H1 (cell line): Measurements from ENCODE around the gene HECTD4. TPM values are rescaled to one million over a fixed set of nuclear protein-coding genes. Genes with fewer than 3 reads are reported as not detected.

Experiments used
- CTCF ChIA-PET: fragments of 300-600 bp; sonication (Branson Sonifier 250); formaldehyde crosslinking; loops from one replicate; lab custom pipeline; 2021; ENCODE audit not compliant: partially characterized antibody; lab: Charles Lee
- POLR2A ChIA-PET: fragments of 300-600 bp; sonication (Branson Sonifier 250); formaldehyde crosslinking; loops from one replicate; lab custom pipeline; 2021; ENCODE audit warnings: inconsistent platforms; ENCODE audit not compliant: partially characterized antibody; lab: Charles Lee
- DNase-seq, 2 experiments: peaks; one replicate each; pipeline versions ENCODE4 v3.0.0 to v3.0.0-alpha.2; 2010 to 2022; ENCODE audit warnings: low spot score in 2 of 2, low read depth in 1 of 2, mixed read lengths in 1 of 2
- FAIRE-seq: peaks from 2 replicates; lab custom pipeline; 2011; peaks lifted over from hg19 to GRCh38; lab: Jason Lieb, UNC
- H2AFZ ChIP-seq: 2 replicates; pipeline ENCODE4 v1.8.1; 2012; ENCODE audit warnings: low read length, inconsistent platforms
- H2AK5ac ChIP-seq: 2 replicates; pipeline ENCODE4 v1.6.1; 2013; ENCODE audit warnings: low read depth, low read length
- H2BK120ac ChIP-seq: replicated peaks from 2 replicates; pipeline ENCODE3; 2013; ENCODE audit warnings: low read depth, low read length, inconsistent platforms
- H2BK12ac ChIP-seq: 2 replicates; pipeline ENCODE4 v1.6.1; 2013; ENCODE audit warnings: low read depth, low read length
- H2BK15ac ChIP-seq: 2 replicates; pipeline ENCODE4 v1.6.1; 2013; ENCODE audit warnings: low read length
- H2BK20ac ChIP-seq: 2 replicates; pipeline ENCODE4 v1.6.1; 2013; ENCODE audit warnings: low read length
- H2BK5ac ChIP-seq: 2 replicates; pipeline ENCODE4 v1.6.1; 2013; ENCODE audit warnings: low read depth, low read length
- H3K14ac ChIP-seq: 2 replicates; pipeline ENCODE4 v1.6.1; 2013; ENCODE audit warnings: inconsistent platforms; ENCODE audit not compliant: insufficient read length
- H3K18ac ChIP-seq: 2 replicates; pipeline ENCODE4 v1.6.1; 2013; ENCODE audit warnings: low read length; ENCODE audit errors: extremely low read depth
- H3K23ac ChIP-seq: 2 replicates; pipeline ENCODE4 v1.6.1; 2013; ENCODE audit warnings: inconsistent platforms; ENCODE audit not compliant: insufficient read length
- H3K23me2 ChIP-seq: 2 replicates; pipeline ENCODE4 v1.6.1; 2013; ENCODE audit warnings: low read depth, low read length
- H3K27ac ChIP-seq: 2 replicates; pipeline ENCODE4 v1.6.1; 2011; ENCODE audit warnings: low read depth, low read length, inconsistent platforms
- H3K27me3 ChIP-seq, 4 experiments: replicated peaks in 1 of 4; 1 replicate in 1 of 4; 2 replicates in 3 of 4; pipeline versions ENCODE4 v1.6.1 to v1.8.1; 2011 to 2013; ENCODE audit warnings: low read length in 3 of 4, mild to moderate bottlenecking in 3 of 4, inconsistent platforms in 2 of 4, mixed read lengths in 2 of 4, moderate library complexity in 1 of 4; ENCODE audit not compliant: control insufficient read depth in 3 of 4, insufficient read depth in 3 of 4; ENCODE audit errors: extremely low read depth in 1 of 4
- H3K36me3 ChIP-seq, 4 experiments: 2 replicates each; pipeline versions ENCODE4 v1.6.1 to v1.8.1; 2011 to 2013; ENCODE audit warnings: mild to moderate bottlenecking in 4 of 4, low read length in 3 of 4, moderate library complexity in 2 of 4, control low read depth in 1 of 4, inconsistent platforms in 1 of 4; ENCODE audit not compliant: insufficient read depth in 4 of 4, control insufficient read depth in 2 of 4
- H3K4ac ChIP-seq: replicated peaks from 2 replicates; pipeline ENCODE3; 2013; ENCODE audit warnings: low read length, low read depth, mixed read lengths, inconsistent platforms; ENCODE audit not compliant: insufficient read length
- H3K4me1 ChIP-seq, 4 experiments: replicated peaks in 1 of 4; 1 replicate in 1 of 4; 2 replicates in 3 of 4; pipeline versions ENCODE4 v1.6.1 to v1.8.1; 2011 to 2013; ENCODE audit warnings: low read length in 3 of 4, inconsistent platforms in 2 of 4, mixed read lengths in 1 of 4; ENCODE audit not compliant: insufficient read depth in 4 of 4, control insufficient read depth in 3 of 4
- H3K4me2 ChIP-seq, 2 experiments: 2 replicates each; pipeline versions ENCODE4 v1.6.1 to v1.8.1; 2011 to 2013; ENCODE audit warnings: low read depth in 2 of 2, low read length in 2 of 2, control low read depth in 1 of 2, inconsistent platforms in 1 of 2, mild to moderate bottlenecking in 1 of 2; ENCODE audit not compliant: insufficient read depth in 1 of 2
- H3K4me3 ChIP-seq, 4 experiments: fragments of 200-600, 300-600 bp in 1 of 4; sonication (generic), shearing (Covaris generic), sonication (Bioruptor Twin) in 1 of 4; 2 replicates each; pipeline versions ENCODE4 v1.5.1 to v1.8.1; 2011 to 2016; ENCODE audit warnings: low read length in 4 of 4, low read depth in 3 of 4, control low read depth in 2 of 4, inconsistent platforms in 2 of 4, mild to moderate bottlenecking in 2 of 4, mixed read lengths in 1 of 4, moderate library complexity in 1 of 4; ENCODE audit not compliant: insufficient read depth in 2 of 4; ENCODE audit errors: extremely low read depth in 1 of 4
- H3K56ac ChIP-seq: replicated peaks from 2 replicates; pipeline ENCODE3; 2013; ENCODE audit warnings: low read depth, mild to moderate bottlenecking, mixed read lengths, low read length, inconsistent platforms; ENCODE audit not compliant: insufficient read length
- H3K79me1 ChIP-seq: 2 replicates; pipeline ENCODE4 v1.6.1; 2013; ENCODE audit warnings: low read depth, low read length, control low read depth
- H3K79me2 ChIP-seq, 2 experiments: 2 replicates each; pipeline versions ENCODE4 v1.6.1 to v1.8.1; 2012 to 2013; ENCODE audit warnings: low read length in 2 of 2, mild to moderate bottlenecking in 2 of 2, inconsistent platforms in 1 of 2; ENCODE audit not compliant: insufficient read depth in 2 of 2, control insufficient read depth in 1 of 2
- H3K9ac ChIP-seq, 4 experiments: replicated peaks in 1 of 4; 1 replicate in 1 of 4; 2 replicates in 3 of 4; pipeline versions ENCODE4 v1.6.1 to v1.8.1; 2011 to 2013; ENCODE audit warnings: low read depth in 3 of 4, low read length in 3 of 4, control low read depth in 2 of 4, mild to moderate bottlenecking in 2 of 4, moderate library complexity in 2 of 4, inconsistent platforms in 1 of 4; ENCODE audit errors: extremely low read depth in 1 of 4
- H3K9me3 ChIP-seq, 2 experiments: 2 replicates each; pipeline versions ENCODE4 v1.6.1 to v1.8.1; 2012 to 2013; ENCODE audit warnings: mild to moderate bottlenecking in 2 of 2, moderate library complexity in 2 of 2, control low read depth in 1 of 2, inconsistent platforms in 1 of 2, low read depth in 1 of 2, low read length in 1 of 2, mixed read lengths in 1 of 2; ENCODE audit not compliant: insufficient read depth in 2 of 2
- H4K20me1 ChIP-seq, 2 experiments: replicated peaks in 1 of 2; 2 replicates each; pipeline versions ENCODE3 to v1.8.1; 2011 to 2013; ENCODE audit warnings: inconsistent platforms in 2 of 2, low read length in 2 of 2, mild to moderate bottlenecking in 1 of 2; ENCODE audit not compliant: insufficient read depth in 2 of 2, control insufficient read depth in 1 of 2
- H4K5ac ChIP-seq: 2 replicates; pipeline ENCODE4 v1.6.1; 2013; ENCODE audit warnings: low read length, low read depth, mixed read lengths, inconsistent platforms; ENCODE audit not compliant: insufficient read length
- H4K8ac ChIP-seq: 2 replicates; pipeline ENCODE4 v1.8.0; 2013; ENCODE audit warnings: mild to moderate bottlenecking, moderate library complexity, low read length, inconsistent platforms; ENCODE audit not compliant: insufficient read depth; ENCODE audit errors: extremely low read depth
- H4K91ac ChIP-seq: replicated peaks from 2 replicates; pipeline ENCODE3; 2013; ENCODE audit warnings: low read length, mixed read lengths, inconsistent platforms; ENCODE audit not compliant: insufficient read length
- ASH2L ChIP-seq: fragments of 200-600, 300-600 bp; sonication (generic); IDR thresholded peaks from one replicate; pipeline ENCODE4 v1.7.1; 2017; ENCODE audit warnings: low read length
- BACH1 ChIP-seq: IDR thresholded peaks from 2 replicates; pipeline ENCODE4 v1.6.1; 2012; ENCODE audit warnings: low read length, improper control_type of control experiment
- GABPA ChIP-seq: IDR thresholded peaks from 2 replicates; pipeline ENCODE4 v1.6.1; 2011; ENCODE audit warnings: mild to moderate bottlenecking, low read length, moderate library complexity, borderline replicate concordance; ENCODE audit not compliant: insufficient read depth
- HDAC6 ChIP-seq: IDR thresholded peaks from one replicate; pipeline ENCODE4 v1.7.1; 2012; ENCODE audit warnings: low read depth, mild to moderate bottlenecking, inconsistent platforms, low read length, moderate library complexity
- KDM4A ChIP-seq: IDR thresholded peaks from one replicate; pipeline ENCODE4 v1.7.1; 2012; ENCODE audit warnings: low read depth, mild to moderate bottlenecking, moderate library complexity, low read length, inconsistent platforms; ENCODE audit not compliant: severe bottlenecking
- SAP30 ChIP-seq: fragments of 300-600 bp; sonication (generic); IDR thresholded peaks from 2 replicates; pipeline ENCODE4 v1.7.1; 2012; ENCODE audit warnings: low read length, moderate library complexity, mild to moderate bottlenecking, inconsistent platforms; ENCODE audit not compliant: insufficient read depth, insufficient replicate concordance
- SIX5 ChIP-seq: IDR thresholded peaks from 2 replicates; pipeline ENCODE4 v1.6.1; 2011; ENCODE audit warnings: mild to moderate bottlenecking, low read depth, low read length
- SP1 ChIP-seq: IDR thresholded peaks from 2 replicates; pipeline ENCODE4 v1.6.1; 2011; ENCODE audit warnings: low read depth, low read length
- ZNF274 ChIP-seq: IDR thresholded peaks from 2 replicates; pipeline ENCODE4 v1.7.0; 2012; ENCODE audit warnings: low read length, borderline replicate concordance; ENCODE audit errors: extremely low read depth
- WGBS, 2 experiments: shearing (Covaris generic) in 1 of 2; methylation state at CpG; one replicate each; pipeline versions ENCODE4 v1.1.6 to v1.1.7; 2013 to 2015; ENCODE audit warnings: low lambda C conversion rate in 2 of 2, mixed read lengths in 2 of 2, inconsistent platforms in 1 of 2, low coverage in 1 of 2, missing lambda C conversion rate in 1 of 2; ENCODE audit not compliant: insufficient replicate concordance in 2 of 2, insufficient coverage in 1 of 2, insufficient read length in 1 of 2; ENCODE audit errors: extremely low coverage in 1 of 2, missing lambda C conversion rate in 1 of 2; 5-methylcytosine and 5-hydroxymethylcytosine counted together
- polyA plus RNA-seq, 7 experiments: library from polyadenylated mRNA; depleted of rRNA in 3 of 7; stranded (reverse) in 5 of 7; unstranded in 2 of 7; fragments of >200 nt in 5 of 7; fragments of 200-250 nt in 2 of 7; gene quantifications; 1 replicate in 5 of 7; 2 replicates in 1 of 7; 4 replicates in 1 of 7; pipeline versions ENCODE4 v1.2.1 to v1.2.3, GENCODE V29; 2011 to 2013; ENCODE audit warnings: missing spikeins in 2 of 7, mixed read lengths in 2 of 7
- total RNA-seq: library from RNA; stranded (reverse); fragmentation: NEBNext Ultra II Directional; extraction: Animal tissue kit (Norgen Biotek cat#: 25700); gene quantifications from 2 replicates; pipeline ENCODE4 v1.2.1, GENCODE V29; 2021

The HECTD4 gene
- total and polyA plus RNA-seq, 2 of the 8 experiments (the other 6 are each of a cell fraction or from before 2014, with no cell fraction given) = 6.5 to 33.7 TPM

DNA sequence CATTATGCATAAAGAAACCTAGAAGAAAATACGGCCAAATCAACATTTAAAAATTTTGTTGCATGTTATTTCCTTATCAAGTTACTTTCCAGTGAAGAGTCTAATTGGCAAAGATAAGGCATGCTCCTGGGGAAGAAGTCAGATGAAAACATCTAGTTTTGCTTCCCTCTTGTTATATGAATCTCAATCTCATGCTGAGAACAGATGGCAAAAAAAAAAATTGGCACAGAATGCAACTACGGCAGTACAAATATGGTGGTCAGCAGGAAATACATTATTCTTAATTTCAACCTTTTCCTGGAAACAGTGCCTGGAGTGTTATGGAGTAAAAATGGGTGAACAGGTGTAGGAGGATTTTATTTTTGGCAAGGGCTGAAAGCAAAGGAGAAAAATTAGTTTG, 32.8 kb downstream of the HECTD4 start:
- H4K5ac ChIP-seq = no peak overlapping the region
- FAIRE-seq = no peak
- no peak overlapping the region for H3K23ac ChIP-seq
- no peaks in the 10 kb centered on the region for H3K27me3 ChIP-seq
- H3K4me3 ChIP-seq = no peak overlapping the region
- H3K18ac ChIP-seq = no peak overlapping the region
- CTCF ChIA-PET = interaction anchor here (0.7 kb wide), 1 partner anchor 1502 kb away, joined by 3 read pairs; no protein-coding TSS in a partner anchor
- H3K9me3 ChIP-seq = no peaks in the 10 kb centered on the region
- H3K4me1 ChIP-seq = peaks cover 0 to 12% (median 5%) of the 10 kb centered on the region in 4 experiments; a peak in 3 of 7 replicates
- no peaks in the 10 kb centered on the region for H3K36me3 ChIP-seq
- 88% methylated on average over 1 of the region's 2 CpGs; no CpG with 5 or more reads in 1 of the 2 experiments for WGBS, 2 experiments
- peaks cover 0 to 38% of the 10 kb centered on the region in 2 experiments; a peak in 1 of 4 replicates for H3K79me2 ChIP-seq
- TF ChIP-seq SIX5 (no peak), SAP30 (no peak), KDM4A (no peak), ZNF274 (no peak), HDAC6 (no peak), ASH2L (no peak), SP1 (no peak), BACH1 (no peak), GABPA (no peak)
- H2BK15ac ChIP-seq = no peak overlapping the region
- no peak overlapping the region for H2AFZ ChIP-seq
- H2BK20ac ChIP-seq = no peak overlapping the region
- no peak overlapping the region for H3K56ac ChIP-seq
- H2BK12ac ChIP-seq = no peak overlapping the region
- POLR2A ChIA-PET = interaction anchor here (1.3 kb wide), 1 partner anchor 13 kb away, joined by 4 read pairs; no protein-coding TSS in a partner anchor
- H2BK5ac ChIP-seq = no peak overlapping the region
- DNase-seq = no peak
- H4K91ac ChIP-seq = no peak overlapping the region
- no peak overlapping the region for H3K4me2 ChIP-seq
- no peak overlapping the region for H3K4ac ChIP-seq
- H3K9ac ChIP-seq = no peak overlapping the region
- no peak overlapping the region for H2AK5ac ChIP-seq
- H3K14ac ChIP-seq = no peak overlapping the region
- H2BK120ac ChIP-seq = no peak overlapping the region
- H4K8ac ChIP-seq = no peak overlapping the region
- H3K79me1 ChIP-seq = peaks cover 10% of the 10 kb centered on the region
- 0 out of 2 replicates have a peak, but pooled peaks cover 2% of the 10 kb centered on the region for H3K23me2 ChIP-seq
- H3K27ac ChIP-seq = no peak overlapping the region
- H4K20me1 ChIP-seq = no peaks in the 10 kb centered on the region
